Chondrocyte (in vitro differentiated cells): ENCODE results near the gene NEGR1. TPM values are rescaled to one million over a fixed set of nuclear protein-coding genes. Genes with fewer than 3 reads are reported as not detected.

ENCODE experiments used
- DNase-seq: peaks from one replicate; pipeline ENCODE4 v3.0.0; 2021; ENCODE audit warnings: mixed read lengths, low spot score
- H3K27ac Mint-ChIP-seq: one replicate; pipeline ENCODE4 v1.8.0; 2021; ENCODE audit warnings: mild to moderate bottlenecking, moderate library complexity, mixed read lengths; ENCODE audit not compliant: unreplicated experiment
- H3K27me3 Mint-ChIP-seq: 2 replicates; pipeline ENCODE4 v1.8.0; 2021; ENCODE audit warnings: low read depth, mixed read lengths
- H3K36me3 Mint-ChIP-seq: 2 replicates; pipeline ENCODE4 v1.8.0; 2021; ENCODE audit warnings: low read depth, mixed read lengths
- H3K4me1 Mint-ChIP-seq: 2 replicates; pipeline ENCODE4 v1.8.0; 2021; ENCODE audit warnings: low read depth, mild to moderate bottlenecking, mixed read lengths
- H3K4me3 Mint-ChIP-seq: one replicate; pipeline ENCODE4 v1.8.0; 2021; ENCODE audit warnings: mild to moderate bottlenecking, moderate library complexity, mixed read lengths; ENCODE audit not compliant: unreplicated experiment
- H3K9me3 Mint-ChIP-seq: 2 replicates; pipeline ENCODE4 v1.8.0; 2021; ENCODE audit warnings: low read depth, mixed read lengths
- CTCF ChIP-seq: fragments of 200-600 bp; sonication (generic); IDR thresholded peaks from 2 replicates; pipeline ENCODE4 v1.5.0; 2021; ENCODE audit warnings: antibody characterized with exemption, mild to moderate bottlenecking, moderate library complexity
- total RNA-seq: library from RNA; stranded (reverse); gene quantifications from 3 replicates; pipeline ENCODE4 v1.2.1, GENCODE V29; 2021

Gene NEGR1
- total RNA-seq, 1 donor from 2014 or later = 7.7 TPM

GRCh38 chr1:71836904-71837303 lies 445.4 kb downstream of the NEGR1 start:
- no peak for TF ChIP-seq CTCF
- no peaks in the 10 kb centered on the region for H3K4me1 Mint-ChIP-seq
- H3K9me3 Mint-ChIP-seq = no peaks in the 10 kb centered on the region
- H3K36me3 Mint-ChIP-seq = no peaks in the 10 kb centered on the region
- no peak for DNase-seq
- H3K4me3 Mint-ChIP-seq = no peak overlapping the region
- no peak overlapping the region for H3K27ac Mint-ChIP-seq
- no peaks in the 10 kb centered on the region for H3K27me3 Mint-ChIP-seq

GRCh38 chr1:71835442-71835813 lies 446.9 kb downstream of the NEGR1 start:
- Mint-ChIP-seq H3K27ac (no peak overlapping the region), H3K4me1 (no peaks in the 10 kb centered on the region), H3K36me3 (no peaks in the 10 kb centered on the region), H3K27me3 (no peaks in the 10 kb centered on the region), H3K9me3 (no peaks in the 10 kb centered on the region), H3K4me3 (no peak overlapping the region)
- no peak for DNase-seq
- no peak for TF ChIP-seq CTCF

GRCh38 chr1:71834601-71835441 lies 447.5 kb downstream of the NEGR1 start:
- DNase-seq = no peak
- Mint-ChIP-seq H3K9me3 (no peaks in the 10 kb centered on the region), H3K27ac (no peak overlapping the region), H3K36me3 (no peaks in the 10 kb centered on the region), H3K27me3 (no peaks in the 10 kb centered on the region), H3K4me3 (no peak overlapping the region), H3K4me1 (no peaks in the 10 kb centered on the region)
- TF ChIP-seq CTCF = no peak

- Mint-ChIP-seq H3K27ac (no peak overlapping the region), H3K4me3 (no peak overlapping the region), H3K9me3 (no peaks in the 10 kb centered on the region), H3K4me1 (no peaks in the 10 kb centered on the region), H3K36me3 (no peaks in the 10 kb centered on the region), H3K27me3 (no peaks in the 10 kb centered on the region)
- DNase-seq = no peak
- no peak for TF ChIP-seq CTCF
Measured at GRCh38 chr1:71831646-71832045, 450.7 kb downstream of the NEGR1 start.

- H3K27ac Mint-ChIP-seq = no peak overlapping the region
- TF ChIP-seq CTCF = no peak
- no peaks in the 10 kb centered on the region for H3K4me1 Mint-ChIP-seq
- no peak for DNase-seq
- H3K36me3 Mint-ChIP-seq = no peaks in the 10 kb centered on the region
- no peaks in the 10 kb centered on the region for H3K27me3 Mint-ChIP-seq
- H3K9me3 Mint-ChIP-seq = no peaks in the 10 kb centered on the region
- H3K4me3 Mint-ChIP-seq = no peak overlapping the region
Measured at GRCh38 chr1:71829346-71829745, 453.0 kb downstream of the NEGR1 start.
